ENCODE results near the gene CCDC71. TPM values are rescaled to one million over a fixed set of nuclear protein-coding genes. Genes with fewer than 3 reads are reported as not detected.

The CCDC71 gene
- total and polyA plus RNA-seq, 2 of the 13 experiments (the other 11 are each of a cell fraction or from before 2014, with no cell fraction given), result 9.7 to 14.3 TPM

DNA sequence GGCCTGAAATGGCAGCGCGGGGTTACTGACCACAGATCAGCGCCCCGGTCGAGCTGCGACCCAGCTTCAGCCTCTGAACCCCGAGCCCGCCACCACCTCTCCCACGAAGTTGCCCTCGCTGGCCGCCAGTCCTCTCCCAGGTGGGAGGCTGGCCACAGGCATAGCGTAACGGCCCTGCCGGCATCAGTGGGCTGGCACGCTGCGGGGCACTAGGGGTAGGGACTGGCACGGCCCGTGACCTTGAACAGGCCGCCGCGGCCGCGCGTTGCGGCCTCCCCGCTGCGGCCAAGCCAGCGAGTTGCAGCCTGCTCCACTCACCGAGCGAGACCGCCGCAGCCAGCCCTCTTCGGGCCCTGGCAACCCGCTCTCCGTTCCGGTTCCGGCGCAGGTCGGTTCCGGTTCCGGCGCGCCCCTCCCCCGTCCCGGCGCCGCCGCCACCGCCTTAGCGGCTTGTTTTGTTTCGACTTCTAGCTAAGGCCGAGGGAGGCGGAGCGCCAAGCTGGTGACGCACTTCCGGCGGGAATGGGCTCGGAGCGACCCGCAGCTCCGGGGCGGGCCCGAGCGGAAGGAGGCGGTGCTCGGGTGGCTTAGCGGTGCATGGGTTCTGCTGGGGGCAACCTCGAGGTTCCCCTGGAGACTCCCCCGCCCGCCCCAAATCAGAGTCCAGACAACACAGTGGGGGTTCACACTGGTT lies 45.5 kb downstream of the CCDC71 start, which contains the start of gene USP19 (continued):
- TF ChIP-seq RERE (CRISPR knock-in tag; IDR thresholded peaks at IDR 0.05; ENCODE audit: low read depth) (peak; percentile 33; the same call in 1 of the 2 replicates), ZBTB2 (CRISPR knock-in tag; IDR thresholded peaks at IDR 0.05; ENCODE audit: low read depth) (peak; percentile 100), ZFP82 (CRISPR knock-in tag; IDR thresholded peaks at IDR 0.05; ENCODE audit: borderline replicate concordance) (no peak), ZNF776 (CRISPR knock-in tag; IDR thresholded peaks at IDR 0.05) (peak; percentile 81), FOSL2 (CRISPR knock-in tag; IDR thresholded peaks at IDR 0.05) (no peak; the same call in 1 of the 2 replicates), MXD4 (CRISPR knock-in tag; IDR thresholded peaks at IDR 0.05) (peak; percentile 88; the same call in 1 of the 2 replicates), RBAK (CRISPR knock-in tag; IDR thresholded peaks at IDR 0.05) (no peak; the same call in 1 of the 2 replicates), HBP1 (CRISPR knock-in tag; IDR thresholded peaks at IDR 0.05; ENCODE audit: low read depth) (peak; percentile 78)
- TF ChIP-seq, protein P1, sequence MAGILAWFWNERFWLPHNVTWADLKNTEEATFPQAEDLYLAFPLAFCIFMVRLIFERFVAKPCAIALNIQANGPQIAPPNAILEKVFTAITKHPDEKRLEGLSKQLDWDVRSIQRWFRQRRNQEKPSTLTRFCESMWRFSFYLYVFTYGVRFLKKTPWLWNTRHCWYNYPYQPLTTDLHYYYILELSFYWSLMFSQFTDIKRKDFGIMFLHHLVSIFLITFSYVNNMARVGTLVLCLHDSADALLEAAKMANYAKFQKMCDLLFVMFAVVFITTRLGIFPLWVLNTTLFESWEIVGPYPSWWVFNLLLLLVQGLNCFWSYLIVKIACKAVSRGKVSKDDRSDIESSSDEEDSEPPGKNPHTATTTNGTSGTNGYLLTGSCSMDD (CRISPR knock-in tag; IDR thresholded peaks at IDR 0.05), result 0 out of 2 replicates have a peak, but pooled peaks have one; percentile 30
- TF ChIP-seq, protein P2, sequence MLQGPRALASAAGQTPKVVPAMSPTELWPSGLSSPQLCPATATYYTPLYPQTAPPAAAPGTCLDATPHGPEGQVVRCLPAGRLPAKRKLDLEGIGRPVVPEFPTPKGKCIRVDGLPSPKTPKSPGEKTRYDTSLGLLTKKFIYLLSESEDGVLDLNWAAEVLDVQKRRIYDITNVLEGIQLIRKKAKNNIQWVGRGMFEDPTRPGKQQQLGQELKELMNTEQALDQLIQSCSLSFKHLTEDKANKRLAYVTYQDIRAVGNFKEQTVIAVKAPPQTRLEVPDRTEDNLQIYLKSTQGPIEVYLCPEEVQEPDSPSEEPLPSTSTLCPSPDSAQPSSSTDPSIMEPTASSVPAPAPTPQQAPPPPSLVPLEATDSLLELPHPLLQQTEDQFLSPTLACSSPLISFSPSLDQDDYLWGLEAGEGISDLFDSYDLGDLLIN (CRISPR knock-in tag; IDR thresholded peaks at IDR 0.05; ENCODE audit: borderline replicate concordance), result no peak; the same call in 1 of the 2 replicates
- TF ChIP-seq, protein P3, sequence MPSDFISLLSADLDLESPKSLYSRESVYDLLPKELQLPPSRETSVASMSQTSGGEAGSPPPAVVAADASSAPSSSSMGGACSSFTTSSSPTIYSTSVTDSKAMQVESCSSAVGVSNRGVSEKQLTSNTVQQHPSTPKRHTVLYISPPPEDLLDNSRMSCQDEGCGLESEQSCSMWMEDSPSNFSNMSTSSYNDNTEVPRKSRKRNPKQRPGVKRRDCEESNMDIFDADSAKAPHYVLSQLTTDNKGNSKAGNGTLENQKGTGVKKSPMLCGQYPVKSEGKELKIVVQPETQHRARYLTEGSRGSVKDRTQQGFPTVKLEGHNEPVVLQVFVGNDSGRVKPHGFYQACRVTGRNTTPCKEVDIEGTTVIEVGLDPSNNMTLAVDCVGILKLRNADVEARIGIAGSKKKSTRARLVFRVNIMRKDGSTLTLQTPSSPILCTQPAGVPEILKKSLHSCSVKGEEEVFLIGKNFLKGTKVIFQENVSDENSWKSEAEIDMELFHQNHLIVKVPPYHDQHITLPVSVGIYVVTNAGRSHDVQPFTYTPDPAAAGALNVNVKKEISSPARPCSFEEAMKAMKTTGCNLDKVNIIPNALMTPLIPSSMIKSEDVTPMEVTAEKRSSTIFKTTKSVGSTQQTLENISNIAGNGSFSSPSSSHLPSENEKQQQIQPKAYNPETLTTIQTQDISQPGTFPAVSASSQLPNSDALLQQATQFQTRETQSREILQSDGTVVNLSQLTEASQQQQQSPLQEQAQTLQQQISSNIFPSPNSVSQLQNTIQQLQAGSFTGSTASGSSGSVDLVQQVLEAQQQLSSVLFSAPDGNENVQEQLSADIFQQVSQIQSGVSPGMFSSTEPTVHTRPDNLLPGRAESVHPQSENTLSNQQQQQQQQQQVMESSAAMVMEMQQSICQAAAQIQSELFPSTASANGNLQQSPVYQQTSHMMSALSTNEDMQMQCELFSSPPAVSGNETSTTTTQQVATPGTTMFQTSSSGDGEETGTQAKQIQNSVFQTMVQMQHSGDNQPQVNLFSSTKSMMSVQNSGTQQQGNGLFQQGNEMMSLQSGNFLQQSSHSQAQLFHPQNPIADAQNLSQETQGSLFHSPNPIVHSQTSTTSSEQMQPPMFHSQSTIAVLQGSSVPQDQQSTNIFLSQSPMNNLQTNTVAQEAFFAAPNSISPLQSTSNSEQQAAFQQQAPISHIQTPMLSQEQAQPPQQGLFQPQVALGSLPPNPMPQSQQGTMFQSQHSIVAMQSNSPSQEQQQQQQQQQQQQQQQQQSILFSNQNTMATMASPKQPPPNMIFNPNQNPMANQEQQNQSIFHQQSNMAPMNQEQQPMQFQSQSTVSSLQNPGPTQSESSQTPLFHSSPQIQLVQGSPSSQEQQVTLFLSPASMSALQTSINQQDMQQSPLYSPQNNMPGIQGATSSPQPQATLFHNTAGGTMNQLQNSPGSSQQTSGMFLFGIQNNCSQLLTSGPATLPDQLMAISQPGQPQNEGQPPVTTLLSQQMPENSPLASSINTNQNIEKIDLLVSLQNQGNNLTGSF (CRISPR knock-in tag; IDR thresholded peaks at IDR 0.05), result 0 out of 2 replicates have a peak, but pooled peaks have one; percentile 50

Data from HepG2 (cell line).